Right lobe of liver (tissue), 4 donors: Measurements from ENCODE around the gene MAP3K5.

Source experiments
- CTCF ChIP-seq, 4 donors: fragments of 200-600 bp in 3 of 4; fragments of 450-650 bp in 1 of 4; IDR thresholded peaks; one replicate each; pipeline versions ENCODE4 v1.5.1 to v1.8.0; 2016 to 2022; ENCODE audit warnings: antibody characterized with exemption in 4 of 4, mild to moderate bottlenecking in 2 of 4
- POLR2A ChIP-seq: fragments of 450-650 bp; IDR thresholded peaks from one replicate; pipeline ENCODE4 v1.6.1; 2017; ENCODE audit warnings: antibody characterized with exemption, mild to moderate bottlenecking
- donor health status: DM: no; HTN: no; CAD: no.
- donor health status: DM: no; HTN: no; CAD: no.
- donor health status: DM: no; HTN: yes; CAD: no.

- TF ChIP-seq CTCF (IDR thresholded peaks at IDR 0.05) = no peak
- no peak for TF ChIP-seq POLR2A
These were observed 4.0 kb downstream of the MAP3K5 start for GRCh38 chr6:136788069-136788902.
